Measurements from ENCODE around the gene DLG1. TPM values are rescaled to one million over a fixed set of nuclear protein-coding genes. Genes with fewer than 3 reads are reported as not detected.

DLG1 gene
- total and polyA plus RNA-seq, 4 experiments from 2014 or later, result 21.4 to 92.1 (median 61.2) TPM

GRCh38 chr3:197297476-197298340 lies 704 bp downstream of the DLG1 start:
- H3K27me3 ChIP-seq (ENCODE audit: insufficient read depth, low read length), result no peaks in the 10 kb centered on the region
- H3K4me3 ChIP-seq (ENCODE audit: low read length in 2 of 2), result peak overlapping the region; percentile 80 to 89
- intact Hi-C loops (cut with micrococcal nuclease), result loop anchor here (1.0 to 2.0 kb wide), 2 partner anchors 159 to 257 kb away; no protein-coding TSS in a partner anchor
- Mint-ChIP-seq H3K27ac (peak overlapping the region; percentile 91 to 98 (median 96)), H3K4me1 (peaks cover 20 to 48% (median 35%) of the 10 kb centered on the region in 4 donors), H3K27me3 (peaks cover 2 to 8% of the 10 kb centered on the region in 2 donors), H3K9me3 (peaks cover 0 to 1% (median 0%) of the 10 kb centered on the region in 8 donors), H3K4me3 (peak overlapping the region; percentile 88 to 99 (median 95)), H3K36me3 (peaks cover 0 to 26% of the 10 kb centered on the region in 2 donors)
- DNase-seq, result peak; percentile 83 to 89 (median 87)
- peak overlapping the region; percentile 73 for H3K27ac ChIP-seq (ENCODE audit: low read depth, low read length)
- no peaks in the 10 kb centered on the region for H3K9me3 ChIP-seq (ENCODE audit: control insufficient read depth in 1 of 2, low read length in 2 of 2)
- ChIA-PET CTCF (ENCODE audit: partially characterized antibody) (interaction anchor here (1.6 kb wide), 1 partner anchor 42 kb away, joined by 7 read pairs; no protein-coding TSS in a partner anchor), POLR2A (ENCODE audit: partially characterized antibody) (interaction anchor here (0.6 to 0.7 kb wide), 4 partner anchors 8 to 37 kb away, joined by 3 to 4 read pairs (median 3); no protein-coding TSS in a partner anchor)
- H3K4me1 ChIP-seq (ENCODE audit: insufficient read depth, low read length), result peaks cover 39% of the 10 kb centered on the region
- peaks cover 2% of the 10 kb centered on the region for H3K36me3 ChIP-seq (ENCODE audit: insufficient read depth, low read length)

GRCh38 chr3:197297002-197297401 lies 1.4 kb downstream of the DLG1 start:
- ChIA-PET POLR2A (ENCODE audit: partially characterized antibody) (interaction anchor here (1.7 kb wide), 1 partner anchor 10 kb away, joined by 4 read pairs; no protein-coding TSS in a partner anchor), CTCF (ENCODE audit: partially characterized antibody) (interaction anchor here (1.6 kb wide), 1 partner anchor 41 kb away, joined by 7 read pairs; no protein-coding TSS in a partner anchor)
- H3K27me3 ChIP-seq (ENCODE audit: insufficient read depth, low read length), result no peaks in the 10 kb centered on the region
- H3K9me3 ChIP-seq (ENCODE audit: control insufficient read depth in 1 of 2, low read length in 2 of 2), result no peaks in the 10 kb centered on the region
- Mint-ChIP-seq H3K27ac (peak overlapping the region; percentile 91 to 98 (median 96)), H3K9me3 (peaks cover 0 to 1% (median 0%) of the 10 kb centered on the region in 8 donors), H3K4me3 (peak overlapping the region; percentile 86 to 99 (median 94)), H3K27me3 (peaks cover 2 to 8% of the 10 kb centered on the region in 2 donors), H3K4me1 (peaks cover 26 to 55% (median 41%) of the 10 kb centered on the region in 4 donors), H3K36me3 (peaks cover 4 to 33% of the 10 kb centered on the region in 2 donors)
- peak overlapping the region; percentile 73 for H3K27ac ChIP-seq (ENCODE audit: low read depth, low read length)
- peaks cover 46% of the 10 kb centered on the region for H3K4me1 ChIP-seq (ENCODE audit: insufficient read depth, low read length)
- intact Hi-C loops (cut with micrococcal nuclease), result loop anchor here (2.0 kb wide), 1 partner anchor 160 kb away; no protein-coding TSS in a partner anchor
- H3K36me3 ChIP-seq (ENCODE audit: insufficient read depth, low read length), result peaks cover 4% of the 10 kb centered on the region
- peak in 3 of 5 donors; percentile 3 to 15 (median 10) for DNase-seq
- H3K4me3 ChIP-seq (ENCODE audit: low read length in 2 of 2), result peak overlapping the region; percentile 38 to 89

- peaks cover 4% of the 10 kb centered on the region for H3K36me3 ChIP-seq (ENCODE audit: insufficient read depth, low read length)
- DNase-seq, result no peak
- CTCF ChIA-PET (ENCODE audit: partially characterized antibody), result interaction anchor here (1.6 kb wide), 1 partner anchor 40 kb away, joined by 7 read pairs; no protein-coding TSS in a partner anchor
- Mint-ChIP-seq H3K36me3 (peaks cover 9 to 37% of the 10 kb centered on the region in 2 donors), H3K27ac (peak overlapping the region in 6 of 7 donors; percentile 91 to 98 (median 94)), H3K27me3 (peaks cover 2 to 8% of the 10 kb centered on the region in 2 donors), H3K9me3 (peaks cover 0 to 1% (median 0%) of the 10 kb centered on the region in 8 donors), H3K4me1 (peaks cover 29 to 60% (median 45%) of the 10 kb centered on the region in 4 donors), H3K4me3 (peak overlapping the region; percentile 86 to 99 (median 94))
- H3K27ac ChIP-seq (ENCODE audit: low read depth, low read length), result no peak overlapping the region
- POLR2A ChIA-PET (ENCODE audit: partially characterized antibody), result interaction anchor here (1.7 kb wide), 1 partner anchor 10 kb away, joined by 4 read pairs; no protein-coding TSS in a partner anchor
- H3K4me1 ChIP-seq (ENCODE audit: insufficient read depth, low read length), result peaks cover 47% of the 10 kb centered on the region
- intact Hi-C loops (cut with micrococcal nuclease), result loop anchor here (2.0 kb wide), 1 partner anchor 160 kb away; no protein-coding TSS in a partner anchor
- H3K27me3 ChIP-seq (ENCODE audit: insufficient read depth, low read length), result no peaks in the 10 kb centered on the region
- H3K4me3 ChIP-seq (ENCODE audit: low read length in 2 of 2), result peak overlapping the region in 1 of 2 donors; percentile 89
- H3K9me3 ChIP-seq (ENCODE audit: control insufficient read depth in 1 of 2, low read length in 2 of 2), result no peaks in the 10 kb centered on the region
These were observed 1.9 kb downstream of the DLG1 start for GRCh38 chr3:197296545-197296944.

- no peak overlapping the region for H3K27ac ChIP-seq (ENCODE audit: low read depth, low read length)
- H3K36me3 ChIP-seq (ENCODE audit: insufficient read depth, low read length), result peaks cover 4% of the 10 kb centered on the region
- CTCF ChIA-PET (ENCODE audit: partially characterized antibody), result interaction anchor here (0.6 kb wide), 1 partner anchor 11 kb away, joined by 3 read pairs; no protein-coding TSS in a partner anchor
- no peak overlapping the region for H3K4me3 ChIP-seq (ENCODE audit: low read length in 2 of 2)
- H3K9me3 ChIP-seq (ENCODE audit: control insufficient read depth in 1 of 2, low read length in 2 of 2), result no peaks in the 10 kb centered on the region
- POLR2A ChIA-PET (ENCODE audit: partially characterized antibody), result interaction anchor here (0.7 to 1.7 kb wide), 2 partner anchors 9 to 45 kb away, joined by 3 to 4 read pairs; no protein-coding TSS in a partner anchor
- peak overlapping the region in 7 of 8 donors; percentile 34 to 99 (median 58) for H3K4me3 Mint-ChIP-seq
- no peaks in the 10 kb centered on the region for H3K27me3 ChIP-seq (ENCODE audit: insufficient read depth, low read length)
- H3K36me3 Mint-ChIP-seq, result peaks cover 9 to 43% of the 10 kb centered on the region in 2 donors
- peak overlapping the region in 6 of 7 donors; percentile 6 to 91 (median 41) for H3K27ac Mint-ChIP-seq
- peaks cover 0 to 1% (median 0%) of the 10 kb centered on the region in 8 donors for H3K9me3 Mint-ChIP-seq
- peaks cover 35 to 67% (median 51%) of the 10 kb centered on the region in 4 donors for H3K4me1 Mint-ChIP-seq
- DNase-seq, result no peak
- peaks cover 47% of the 10 kb centered on the region for H3K4me1 ChIP-seq (ENCODE audit: insufficient read depth, low read length)
- intact Hi-C loops (cut with micrococcal nuclease), result loop anchor here (2.0 kb wide), 1 partner anchor 161 kb away; no protein-coding TSS in a partner anchor
- peaks cover 0 to 5% of the 10 kb centered on the region in 2 donors for H3K27me3 Mint-ChIP-seq
These were observed 2.5 kb downstream of the DLG1 start for GRCh38 chr3:197295871-197296270.

GRCh38 chr3:197293605-197294237 lies 4.7 kb downstream of the DLG1 start:
- H3K27ac ChIP-seq (ENCODE audit: low read depth, low read length), result no peak overlapping the region
- H3K4me1 ChIP-seq (ENCODE audit: insufficient read depth, low read length), result peaks cover 43% of the 10 kb centered on the region
- H3K4me3 Mint-ChIP-seq, result peak overlapping the region in 2 of 8 donors; percentile 15 to 38
- H3K36me3 ChIP-seq (ENCODE audit: insufficient read depth, low read length), result peaks cover 8% of the 10 kb centered on the region
- no peak for DNase-seq
- intact Hi-C loops (cut with micrococcal nuclease), result no loop called here
- no peaks in the 10 kb centered on the region for H3K27me3 ChIP-seq (ENCODE audit: insufficient read depth, low read length)
- H3K9me3 Mint-ChIP-seq, result no peaks in the 10 kb centered on the region
- ChIA-PET POLR2A (ENCODE audit: partially characterized antibody) (no interaction called here), CTCF (ENCODE audit: partially characterized antibody) (interaction anchor here (0.7 kb wide), 1 partner anchor 20 kb away, joined by 3 read pairs; no protein-coding TSS in a partner anchor)
- peaks cover 20 to 57% of the 10 kb centered on the region in 2 donors for H3K36me3 Mint-ChIP-seq
- no peak overlapping the region for H3K4me3 ChIP-seq (ENCODE audit: low read length in 2 of 2)
- peaks cover 42 to 74% (median 55%) of the 10 kb centered on the region in 4 donors for H3K4me1 Mint-ChIP-seq
- H3K27ac Mint-ChIP-seq, result peak overlapping the region in 2 of 7 donors; percentile 28 to 30
- no peaks in the 10 kb centered on the region for H3K9me3 ChIP-seq (ENCODE audit: control insufficient read depth in 1 of 2, low read length in 2 of 2)
- no peaks in the 10 kb centered on the region for H3K27me3 Mint-ChIP-seq

- Histone ChIP-seq H3K9me3 (ENCODE audit: control insufficient read depth in 1 of 2, low read length in 2 of 2) (no peaks in the 10 kb centered on the region), H3K27me3 (ENCODE audit: insufficient read depth, low read length) (no peaks in the 10 kb centered on the region), H3K36me3 (ENCODE audit: insufficient read depth, low read length) (peaks cover 9% of the 10 kb centered on the region), H3K4me3 (ENCODE audit: low read length in 2 of 2) (no peak overlapping the region), H3K27ac (ENCODE audit: low read depth, low read length) (no peak overlapping the region), H3K4me1 (ENCODE audit: insufficient read depth, low read length) (peaks cover 43% of the 10 kb centered on the region)
- ChIA-PET POLR2A (ENCODE audit: partially characterized antibody) (no interaction called here), CTCF (ENCODE audit: partially characterized antibody) (no interaction called here)
- Mint-ChIP-seq H3K27ac (peak overlapping the region in 1 of 7 donors; percentile 24), H3K27me3 (no peaks in the 10 kb centered on the region), H3K36me3 (peaks cover 22 to 58% of the 10 kb centered on the region in 2 donors), H3K4me1 (peaks cover 42 to 73% (median 54%) of the 10 kb centered on the region in 4 donors), H3K4me3 (peak overlapping the region in 1 of 8 donors; percentile 61), H3K9me3 (no peaks in the 10 kb centered on the region)
- no peak for DNase-seq
- intact Hi-C loops (cut with micrococcal nuclease), result no loop called here
These were observed 5.8 kb downstream of the DLG1 start for GRCh38 chr3:197292648-197293047.

All from CD4-positive, alpha-beta memory T cell (primary cell).